ENCODE results near the gene NUFIP1. TPM values are rescaled to one million over a fixed set of nuclear protein-coding genes. Genes with fewer than 3 reads are reported as not detected.

NUFIP1 gene
- total RNA-seq, 1 donor from 2014 or later = 4.2 TPM

DNA sequence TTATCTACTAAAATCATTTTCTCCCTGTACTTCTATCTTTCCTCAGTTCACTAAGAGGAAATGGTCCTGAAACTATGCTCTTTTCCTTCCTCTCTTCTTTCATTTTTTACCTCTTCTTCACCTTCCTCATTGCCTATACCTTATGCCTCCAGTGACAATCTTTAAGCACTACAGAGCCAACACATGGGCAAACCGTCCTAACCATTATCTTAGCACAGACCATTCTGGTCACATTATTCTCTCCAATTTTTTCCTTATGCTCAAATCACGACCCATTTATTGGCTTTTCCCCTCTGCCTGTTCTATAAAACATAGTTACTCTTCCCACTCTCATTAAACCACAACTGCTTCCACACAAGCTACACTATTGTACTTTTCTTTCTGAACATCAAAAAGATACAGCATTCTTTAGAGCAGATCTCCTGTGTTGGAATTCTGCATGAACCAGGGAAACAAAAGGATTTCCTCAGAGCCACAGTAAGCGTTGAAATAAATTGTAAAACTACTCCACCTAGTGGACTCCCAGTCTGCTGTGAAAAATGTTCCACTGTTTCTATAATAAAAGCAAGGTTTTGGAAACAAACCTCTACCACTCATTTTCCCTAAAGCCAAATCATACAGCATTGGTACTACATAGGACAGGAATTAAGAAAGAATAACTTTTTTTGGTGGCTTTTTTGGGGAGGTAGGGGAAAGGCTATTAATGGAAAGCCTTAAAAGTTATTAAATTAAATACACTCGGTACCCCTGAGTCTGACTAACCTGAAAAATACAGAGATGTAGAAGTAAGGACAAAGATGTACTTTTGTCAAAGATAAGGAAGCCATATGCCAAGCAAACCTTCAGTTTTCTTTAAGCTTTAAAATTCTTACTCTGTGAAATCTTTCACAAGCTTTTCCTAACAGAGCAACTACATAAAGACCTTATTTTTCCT is 19.5 kb downstream of the NUFIP1 start:
- TF ChIP-seq, protein P1, sequence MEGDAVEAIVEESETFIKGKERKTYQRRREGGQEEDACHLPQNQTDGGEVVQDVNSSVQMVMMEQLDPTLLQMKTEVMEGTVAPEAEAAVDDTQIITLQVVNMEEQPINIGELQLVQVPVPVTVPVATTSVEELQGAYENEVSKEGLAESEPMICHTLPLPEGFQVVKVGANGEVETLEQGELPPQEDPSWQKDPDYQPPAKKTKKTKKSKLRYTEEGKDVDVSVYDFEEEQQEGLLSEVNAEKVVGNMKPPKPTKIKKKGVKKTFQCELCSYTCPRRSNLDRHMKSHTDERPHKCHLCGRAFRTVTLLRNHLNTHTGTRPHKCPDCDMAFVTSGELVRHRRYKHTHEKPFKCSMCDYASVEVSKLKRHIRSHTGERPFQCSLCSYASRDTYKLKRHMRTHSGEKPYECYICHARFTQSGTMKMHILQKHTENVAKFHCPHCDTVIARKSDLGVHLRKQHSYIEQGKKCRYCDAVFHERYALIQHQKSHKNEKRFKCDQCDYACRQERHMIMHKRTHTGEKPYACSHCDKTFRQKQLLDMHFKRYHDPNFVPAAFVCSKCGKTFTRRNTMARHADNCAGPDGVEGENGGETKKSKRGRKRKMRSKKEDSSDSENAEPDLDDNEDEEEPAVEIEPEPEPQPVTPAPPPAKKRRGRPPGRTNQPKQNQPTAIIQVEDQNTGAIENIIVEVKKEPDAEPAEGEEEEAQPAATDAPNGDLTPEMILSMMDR (IDR thresholded peaks at IDR 0.05) = peak; percentile 80
- Histone ChIP-seq H3K9me3 (no peaks in the 10 kb centered on the region), H3K27me3 (no peaks in the 10 kb centered on the region), H3K4me3 (no peak overlapping the region), H3K4me1 (peaks cover 10% of the 10 kb centered on the region), H3K36me3 (peaks cover 10% of the 10 kb centered on the region), H3K27ac (no peak overlapping the region)
- intact Hi-C loops (cut with DNase I) = loop anchor here (10.0 kb wide), 1 partner anchor 485 kb away; no protein-coding TSS in a partner anchor
- peak; percentile 72 for ATAC-seq
- no peak for DNase-seq

DNA sequence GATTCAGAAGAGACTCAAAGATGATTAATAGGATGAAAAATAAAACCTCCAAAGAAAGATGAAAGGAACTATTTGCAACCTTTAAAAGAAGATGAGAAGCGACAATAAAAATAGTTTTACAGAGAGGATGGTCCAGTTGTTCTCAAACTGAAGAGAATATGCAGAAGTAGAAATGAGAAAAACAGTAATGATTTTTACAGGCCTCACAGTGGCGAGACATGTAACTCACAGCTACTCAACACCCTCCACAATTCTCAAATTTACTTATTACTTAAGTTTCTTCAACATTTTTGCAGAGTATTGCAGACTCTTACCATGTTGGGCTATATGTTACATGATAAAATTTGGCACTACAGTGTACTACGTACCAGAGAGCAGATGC is 20.8 kb downstream of the NUFIP1 start:
- Histone ChIP-seq H3K36me3 (peaks cover 24% of the 10 kb centered on the region), H3K9me3 (no peaks in the 10 kb centered on the region), H3K4me3 (no peak overlapping the region), H3K27me3 (no peaks in the 10 kb centered on the region), H3K27ac (no peak overlapping the region), H3K4me1 (peaks cover under 1% of the 10 kb centered on the region)
- TF ChIP-seq, protein P1 (IDR thresholded peaks at IDR 0.05) = no peak
- intact Hi-C loops (cut with DNase I) = no loop called here
- DNase-seq (no peak), ATAC-seq (no peak)

DNA sequence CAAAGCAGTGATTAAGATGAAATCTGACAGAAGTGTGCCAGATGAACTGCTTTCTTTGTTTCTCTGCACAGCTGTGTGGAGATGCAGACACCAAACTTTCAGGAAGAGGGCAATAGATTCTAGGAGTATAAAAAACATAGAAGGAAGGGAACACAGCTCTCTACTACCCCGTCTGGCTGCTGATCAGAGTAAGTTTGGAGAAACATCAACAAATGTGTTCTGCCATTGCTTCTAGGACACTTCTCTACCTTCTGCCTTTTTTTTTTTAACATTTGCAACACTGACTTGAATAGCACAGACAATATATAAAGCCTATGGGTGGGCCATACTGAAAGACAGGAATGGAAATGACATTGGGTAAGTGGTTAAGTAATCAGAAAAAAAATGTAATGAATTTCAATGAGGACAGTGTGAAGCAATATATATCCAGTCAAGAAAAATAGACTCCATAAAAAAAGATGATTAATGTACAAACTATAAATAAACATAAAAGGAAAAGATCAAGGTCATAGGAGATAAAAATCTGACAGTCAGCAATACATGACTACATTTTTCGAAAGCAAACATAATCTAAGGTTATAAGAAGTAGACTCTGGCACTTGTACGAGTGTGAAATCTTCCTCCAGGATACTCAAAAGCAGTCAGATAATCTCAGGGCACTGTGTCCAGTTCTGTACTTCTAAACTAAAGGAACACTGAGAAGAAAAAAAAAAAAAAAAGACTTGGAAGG is 21.4 kb downstream of the NUFIP1 start:
- peak; percentile 49 for ATAC-seq
- Histone ChIP-seq H3K4me1 (no peaks in the 10 kb centered on the region), H3K36me3 (peaks cover 24% of the 10 kb centered on the region), H3K4me3 (no peak overlapping the region), H3K27ac (no peak overlapping the region), H3K27me3 (no peaks in the 10 kb centered on the region), H3K9me3 (no peaks in the 10 kb centered on the region)
- intact Hi-C loops (cut with DNase I) = no loop called here
- no peak for DNase-seq
- TF ChIP-seq, protein P1 (IDR thresholded peaks at IDR 0.05) = no peak

DNA sequence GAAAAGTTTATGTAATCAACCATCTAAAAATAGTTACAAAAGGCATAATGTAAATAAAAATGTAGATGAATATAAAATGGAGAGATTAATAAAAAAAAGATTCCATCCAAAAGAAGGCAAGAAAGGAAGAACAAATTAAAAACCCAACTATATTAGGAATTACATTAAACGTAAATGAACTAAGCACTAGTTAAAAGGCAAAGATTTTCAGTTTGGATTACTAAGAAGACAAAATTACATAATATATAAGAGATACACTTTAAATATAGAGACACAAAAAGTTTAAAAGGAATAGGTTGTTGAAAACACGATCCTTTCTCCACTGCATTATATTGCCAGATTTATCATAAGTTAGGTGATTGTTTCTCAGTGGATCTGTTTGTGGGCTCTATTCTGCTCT is 27.3 kb downstream of the NUFIP1 start:
- TF ChIP-seq, protein P1 (IDR thresholded peaks at IDR 0.05) = no peak
- no peak overlapping the region for H3K27ac ChIP-seq
- ATAC-seq (no peak), DNase-seq (no peak)
- H3K27me3 ChIP-seq = no peaks in the 10 kb centered on the region
- peaks cover 4% of the 10 kb centered on the region for H3K9me3 ChIP-seq
- no peak overlapping the region for H3K4me3 ChIP-seq
- intact Hi-C loops (cut with DNase I) = no loop called here
- peaks cover 24% of the 10 kb centered on the region for H3K36me3 ChIP-seq
- H3K4me1 ChIP-seq = no peaks in the 10 kb centered on the region

DNA sequence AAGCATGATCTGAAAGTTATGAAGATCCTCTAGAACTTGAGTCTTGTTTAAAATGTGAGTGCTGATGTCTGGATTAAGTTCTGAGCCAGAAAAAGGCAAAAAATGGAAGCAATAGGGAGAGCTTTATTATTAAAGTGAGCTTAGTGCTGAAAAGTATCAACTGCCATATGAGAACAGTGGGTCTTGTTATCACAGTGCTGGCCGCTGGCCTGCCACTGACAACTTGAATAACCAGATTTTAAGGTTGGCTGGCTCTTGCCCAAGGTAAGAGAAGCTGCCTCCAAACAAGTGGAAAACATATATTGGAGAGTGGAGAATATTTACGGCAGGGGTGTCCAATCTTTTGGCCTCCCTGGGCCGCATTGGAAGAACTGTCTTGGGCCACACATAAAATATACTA is 33.9 kb downstream of the NUFIP1 start:
- Histone ChIP-seq H3K27me3 (no peaks in the 10 kb centered on the region), H3K4me1 (no peaks in the 10 kb centered on the region), H3K4me3 (no peak overlapping the region), H3K36me3 (no peaks in the 10 kb centered on the region), H3K9me3 (no peaks in the 10 kb centered on the region), H3K27ac (no peak overlapping the region)
- ATAC-seq (peak; percentile 47), DNase-seq (no peak)
- TF ChIP-seq, protein P1 (IDR thresholded peaks at IDR 0.05) = no peak
- intact Hi-C loops (cut with DNase I) = no loop called here
